HG02852 (cell line): ENCODE results near the gene HYDIN.
"Not testable (repeated sequence)": the region's sequence is repeated elsewhere in the genome, so short reads cannot be mapped to it uniquely, and the experiment has no call there.

Source experiments
- ATAC-seq: cut with Tn5 transposase; IDR thresholded peaks from one replicate; pipeline ENCODE4 v1.9.1; 2021; ENCODE audit warnings: mild to moderate bottlenecking, moderate library complexity; ENCODE audit not compliant: unreplicated experiment

HYDIN gene

DNA sequence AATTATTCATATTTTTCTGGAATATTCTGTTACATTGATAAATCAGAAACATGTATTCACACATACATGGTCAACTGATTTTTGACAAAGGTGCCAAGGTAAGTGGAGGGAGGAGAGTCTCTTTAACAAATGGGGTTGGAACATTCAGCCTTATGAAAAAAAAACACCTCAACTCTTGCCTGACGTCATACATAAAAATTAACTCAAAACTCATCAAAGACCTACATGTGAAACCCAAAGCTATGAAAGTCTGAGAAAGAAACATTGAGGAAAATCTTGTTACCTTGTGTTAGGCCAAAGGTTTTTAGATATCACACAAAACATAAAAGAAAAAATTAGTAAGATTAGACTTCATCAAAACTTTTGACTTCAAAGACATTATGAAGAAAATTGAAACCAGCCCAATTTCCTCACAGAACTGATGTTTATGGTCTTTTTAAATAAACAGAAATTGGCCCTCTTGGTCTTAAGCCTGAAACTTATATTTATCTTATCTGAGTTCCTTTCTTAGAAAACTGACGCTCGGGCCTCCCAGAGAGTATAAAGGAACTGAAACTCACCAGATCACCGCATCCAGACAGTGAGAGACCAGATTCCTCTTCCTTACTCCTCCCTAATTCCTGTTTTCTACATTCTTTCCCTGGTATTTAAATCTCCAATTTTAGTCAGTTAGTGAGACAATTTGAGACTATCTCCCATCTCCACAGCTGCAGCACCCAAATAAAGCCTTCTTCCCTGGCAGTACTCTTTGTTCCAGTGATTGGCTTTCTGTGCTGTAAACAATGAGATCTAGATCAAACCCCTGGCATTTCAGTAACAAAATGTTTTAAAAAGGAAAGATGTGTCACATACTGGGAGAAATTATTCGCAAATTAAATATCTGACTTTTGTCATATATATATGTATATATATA is 4.0 kb downstream of the HYDIN start:
- no peak for ATAC-seq

GRCh38 chr16:71225145-71225544 is 5.4 kb downstream of the HYDIN start:
- no peak for ATAC-seq

- ATAC-seq = no peak
These were observed 12.1 kb downstream of the HYDIN start for GRCh38 chr16:71218306-71218963.

- ATAC-seq = no peak
These were observed 13.0 kb downstream of the HYDIN start for GRCh38 chr16:71217506-71217905.

GRCh38 chr16:71216714-71217113 is 13.8 kb downstream of the HYDIN start:
- no peak for ATAC-seq

- no peak for ATAC-seq
These were observed 15.7 kb downstream of the HYDIN start for GRCh38 chr16:71214746-71215381.

DNA sequence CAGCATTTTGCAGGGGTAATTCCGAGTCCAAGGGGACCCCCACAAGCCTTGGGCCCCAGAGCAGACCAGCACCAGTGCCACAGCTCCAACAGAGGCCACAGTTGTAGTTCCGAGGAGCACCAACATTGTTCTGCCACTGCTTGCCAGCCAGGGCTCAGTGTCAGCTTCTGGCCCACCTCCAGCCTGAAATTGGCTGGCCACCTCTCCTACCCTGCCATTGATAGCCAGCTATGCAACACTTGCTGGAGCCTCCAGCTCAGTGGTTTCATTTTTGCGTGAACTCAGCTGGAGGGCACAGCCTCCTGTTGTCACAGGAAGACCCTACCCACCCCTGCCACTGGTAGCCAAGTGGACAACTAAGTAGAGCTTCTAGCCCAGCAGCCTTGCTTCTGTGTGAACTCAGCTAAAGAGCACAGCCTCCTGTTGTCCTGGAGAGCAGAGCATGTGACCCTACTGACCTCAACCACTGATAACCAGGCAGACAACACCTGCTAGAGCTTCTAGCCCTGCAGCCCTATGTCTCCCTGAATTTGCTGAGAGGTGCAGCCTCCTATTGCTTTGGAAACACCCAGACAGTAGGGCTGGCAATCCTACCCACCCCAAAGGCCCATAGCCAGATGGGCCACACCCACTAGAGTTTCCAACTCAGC is 24.9 kb downstream of the HYDIN start:
- no peak for ATAC-seq

- no peak for ATAC-seq
These were observed 26.9 kb downstream of the HYDIN start for GRCh38 chr16:71203631-71204030.

DNA sequence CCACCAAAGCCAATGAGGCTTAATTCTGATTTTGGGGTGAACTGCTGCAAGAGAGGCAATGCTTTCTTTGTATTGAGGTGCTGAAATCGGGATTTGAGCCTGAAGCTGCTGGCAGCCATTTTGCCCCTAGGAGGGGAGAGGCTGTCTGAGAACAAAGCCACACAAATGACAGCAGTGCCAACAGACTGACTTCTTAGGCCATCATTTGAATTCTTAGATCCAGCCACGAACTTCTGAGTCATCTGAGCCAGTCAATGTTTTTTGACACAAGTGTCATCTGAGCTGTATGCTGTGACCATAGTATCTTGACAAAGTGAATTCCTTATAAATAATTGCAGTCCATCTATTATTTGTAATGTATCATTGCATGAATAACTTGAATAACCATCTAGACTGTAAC is 29.0 kb downstream of the HYDIN start:
- no peak for ATAC-seq

- no peak for ATAC-seq
These were observed 29.5 kb downstream of the HYDIN start for GRCh38 chr16:71201054-71201453.

GRCh38 chr16:71198408-71198807 is 32.1 kb downstream of the HYDIN start:
- no peak for ATAC-seq

DNA sequence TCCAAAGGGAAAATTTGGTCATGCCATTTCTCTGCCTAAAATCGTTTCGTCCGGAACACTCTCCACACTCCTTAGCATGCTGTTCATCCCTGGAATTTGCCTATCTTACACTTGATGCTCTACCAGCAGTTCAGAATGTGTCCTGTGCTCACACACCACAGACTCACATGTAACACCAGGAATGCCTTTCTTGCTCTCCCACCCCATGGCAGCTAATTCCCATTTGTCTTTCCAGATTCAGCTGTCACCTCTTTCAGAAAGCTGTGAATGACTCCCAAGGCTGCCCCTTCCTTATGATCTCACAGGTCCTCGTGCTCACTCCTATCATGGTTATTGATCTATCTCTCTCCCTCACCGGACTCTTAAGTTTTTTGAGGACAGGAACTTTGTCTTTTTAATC is 38.1 kb downstream of the HYDIN start:
- ATAC-seq = no peak

- ATAC-seq = no peak
These were observed 41.4 kb downstream of the HYDIN start for GRCh38 chr16:71188956-71189712.

DNA sequence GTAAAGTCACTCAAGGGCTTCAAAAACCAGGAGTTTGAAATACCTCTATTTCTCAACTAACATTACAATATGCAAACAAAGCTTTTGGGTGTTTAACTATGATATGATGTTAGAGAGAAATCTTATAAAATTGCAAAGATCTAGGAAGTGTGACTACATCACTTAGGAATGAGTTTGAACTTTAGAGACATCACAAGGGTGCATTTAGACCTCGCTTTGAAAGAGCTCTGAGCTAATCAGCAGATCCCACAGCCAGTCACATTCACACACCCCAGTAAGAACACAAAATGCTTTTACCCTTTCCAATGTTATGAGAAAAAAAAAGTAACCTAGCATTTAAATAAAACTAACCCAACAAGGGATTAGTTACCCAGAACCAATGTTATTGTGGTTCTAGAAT is 45.2 kb downstream of the HYDIN start:
- ATAC-seq = no peak

- ATAC-seq = no peak
These were observed 51.0 kb downstream of the HYDIN start for GRCh38 chr16:71179569-71179968.

DNA sequence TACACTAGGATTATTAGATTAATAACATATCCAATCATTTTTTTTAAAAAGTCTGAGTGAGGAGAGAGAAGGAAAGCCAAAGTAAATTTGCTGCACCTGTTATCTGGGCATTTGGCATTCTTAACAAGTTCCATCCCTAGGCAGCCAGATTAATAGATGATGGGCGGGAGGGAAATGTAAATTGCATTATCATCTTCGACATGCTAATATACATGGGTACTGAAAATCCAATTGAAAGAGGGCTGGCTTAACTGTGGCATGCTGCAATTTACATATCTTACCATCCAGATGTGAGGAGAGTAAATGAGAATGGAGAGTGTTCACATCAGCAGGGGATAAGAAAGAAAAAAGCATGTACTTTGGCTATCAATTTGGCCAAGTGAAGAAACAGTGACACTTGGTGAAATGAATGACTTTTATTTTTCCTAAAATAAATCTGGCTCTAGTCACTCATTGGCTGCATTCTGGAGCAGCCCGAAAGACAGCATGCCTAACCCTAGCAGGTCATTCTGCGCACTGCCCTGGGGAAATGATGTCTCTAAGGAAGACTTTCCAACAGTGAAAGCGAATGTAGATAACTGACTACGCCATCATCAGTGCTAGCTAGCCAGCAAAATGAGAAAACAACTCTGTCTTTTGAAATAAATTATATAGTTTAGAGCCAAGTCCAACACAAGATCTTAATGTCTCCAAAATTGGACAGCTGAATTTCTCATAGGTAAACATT is 57.9 kb downstream of the HYDIN start:
- ATAC-seq = no peak

DNA sequence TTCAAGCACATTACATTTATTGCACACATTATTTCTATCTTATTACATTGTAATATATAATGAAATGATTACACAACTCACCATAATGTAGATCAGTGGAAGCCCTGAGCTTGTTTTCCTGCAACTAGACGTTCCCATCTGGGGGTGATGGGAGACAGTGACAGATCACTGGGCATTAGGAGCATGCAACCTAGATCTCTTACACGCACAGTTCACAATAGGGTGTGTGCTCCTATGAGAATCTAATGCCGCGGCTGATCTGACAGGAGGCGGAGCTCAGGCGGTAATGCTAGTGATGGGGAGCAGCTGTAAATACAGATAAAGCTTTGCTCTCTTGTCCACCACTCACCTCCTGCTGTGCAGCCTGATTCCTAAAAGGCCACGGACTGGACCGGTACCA is 69.5 kb downstream of the HYDIN start:
- not testable (repeated sequence) for ATAC-seq

- ATAC-seq = not testable (repeated sequence)
These were observed 73.2 kb downstream of the HYDIN start for GRCh38 chr16:71157278-71157677.

DNA sequence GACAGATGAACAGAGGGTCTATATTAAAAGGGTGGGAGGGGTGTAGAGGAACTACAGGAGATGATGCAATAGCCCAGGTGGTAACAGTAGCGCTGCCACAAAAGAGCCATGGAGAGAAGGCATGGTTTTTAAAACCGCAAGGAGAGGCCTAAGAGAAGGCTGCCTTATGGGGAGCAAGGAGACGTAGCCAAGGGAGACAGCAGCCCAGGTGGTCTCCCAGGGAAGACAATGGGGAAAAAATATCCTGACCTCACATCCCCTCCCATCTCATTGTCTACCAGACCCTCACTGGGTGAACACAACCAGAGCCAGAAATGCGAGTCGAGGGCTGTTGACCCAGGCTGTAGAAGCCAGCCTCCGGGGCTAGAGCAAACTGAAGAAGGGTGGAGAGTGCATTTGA is 77.2 kb downstream of the HYDIN start:
- ATAC-seq = not testable (repeated sequence)

- ATAC-seq = not testable (repeated sequence)
These were observed 78.9 kb downstream of the HYDIN start for GRCh38 chr16:71151654-71152053.
